AG04449 (cell line): ENCODE measurements around the gene MAP6.
A peak's percentile ranks its signal among the peaks of the same experiment; 100 is the strongest.

Experiments used
- CTCF ChIA-PET: fragments of 350-600 bp; formaldehyde crosslinking; extraction: SDS; loops from one replicate; lab custom pipeline; 2021; ENCODE audit warnings: antibody characterized with exemption; lab: Yijun Ruan, JAX
- POLR2A ChIA-PET: fragments of 400-600, 350-600 bp; formaldehyde crosslinking; extraction: SDS; loops from one replicate; lab custom pipeline; 2020; ENCODE audit warnings: antibody characterized with exemption, inconsistent platforms; lab: Yijun Ruan, JAX
- DNase-seq: peaks from one replicate; pipeline ENCODE4 v3.0.0-alpha.2; 2010; ENCODE audit warnings: low read depth, low spot score
- H3K4me3 ChIP-seq: 2 replicates; pipeline ENCODE4 v1.5.1; 2011; ENCODE audit warnings: low read depth, mild to moderate bottlenecking, control low read depth, low read length
- TF ChIP-seq, protein P1 (sequence below): IDR thresholded peaks from one replicate; pipeline ENCODE4 v1.5.1; 2011; ENCODE audit warnings: mild to moderate bottlenecking, moderate library complexity, low read length, control low read depth, inconsistent platforms; ENCODE audit not compliant: insufficient read depth; ENCODE audit errors: missing control alignments

The MAP6 gene

DNA sequence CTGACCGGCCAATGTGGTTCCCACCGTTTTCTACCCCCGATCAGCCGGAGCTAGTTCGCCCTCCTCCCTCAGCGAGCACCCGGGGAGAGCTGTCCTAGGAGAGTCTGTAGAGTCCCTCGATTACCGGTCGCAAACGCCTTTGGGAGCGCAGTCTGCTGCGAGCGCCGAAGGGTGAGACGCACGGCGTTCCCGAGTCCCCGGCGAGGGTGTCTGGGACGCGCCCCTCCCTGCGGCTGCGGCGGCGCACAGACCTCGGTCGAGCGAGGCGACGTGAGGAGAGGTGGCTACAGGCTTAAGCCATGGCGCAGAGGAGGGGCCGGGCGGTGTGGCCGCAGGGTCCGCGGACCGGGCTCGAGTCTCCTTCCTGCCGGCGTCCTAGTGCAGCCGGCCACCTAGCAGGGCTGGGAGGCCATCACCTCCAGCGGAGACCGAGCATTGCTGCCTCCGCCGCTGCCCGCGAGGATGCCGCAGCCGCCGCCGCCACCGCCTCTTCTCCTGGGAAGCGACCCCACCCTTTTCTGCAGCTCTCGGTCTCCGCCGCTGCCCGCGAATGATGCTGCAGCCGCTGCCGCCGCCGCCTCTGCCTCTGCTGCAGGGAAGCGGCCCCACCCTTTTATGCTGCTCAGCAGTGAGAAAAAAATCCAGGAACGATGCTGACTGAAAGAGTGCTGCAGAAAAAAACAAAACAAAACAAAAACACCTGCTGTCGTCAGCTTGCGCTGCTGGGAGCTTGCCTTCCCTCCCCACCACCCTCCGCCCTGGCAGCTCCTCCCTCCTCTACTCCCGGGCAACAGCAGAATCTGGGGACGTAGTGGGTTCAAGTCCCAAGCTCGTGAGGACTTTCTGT, at the start of gene MAP6:
Gene MAP6, minus strand, starts transcription at position 588 of the 847 bp plus-strand sequence. CDS start 669 bp downstream, outside the sequence.
- ChIA-PET POLR2A (no interaction called here), CTCF (interaction anchor here (1.0 to 1.3 kb wide), 3 partner anchors 16 to 73 kb away, joined by 3 to 4 read pairs (median 3); no protein-coding TSS in a partner anchor)
- H3K4me3 ChIP-seq, result peak within 1 kb of the TSS; percentile 58
- TF ChIP-seq, protein P1, sequence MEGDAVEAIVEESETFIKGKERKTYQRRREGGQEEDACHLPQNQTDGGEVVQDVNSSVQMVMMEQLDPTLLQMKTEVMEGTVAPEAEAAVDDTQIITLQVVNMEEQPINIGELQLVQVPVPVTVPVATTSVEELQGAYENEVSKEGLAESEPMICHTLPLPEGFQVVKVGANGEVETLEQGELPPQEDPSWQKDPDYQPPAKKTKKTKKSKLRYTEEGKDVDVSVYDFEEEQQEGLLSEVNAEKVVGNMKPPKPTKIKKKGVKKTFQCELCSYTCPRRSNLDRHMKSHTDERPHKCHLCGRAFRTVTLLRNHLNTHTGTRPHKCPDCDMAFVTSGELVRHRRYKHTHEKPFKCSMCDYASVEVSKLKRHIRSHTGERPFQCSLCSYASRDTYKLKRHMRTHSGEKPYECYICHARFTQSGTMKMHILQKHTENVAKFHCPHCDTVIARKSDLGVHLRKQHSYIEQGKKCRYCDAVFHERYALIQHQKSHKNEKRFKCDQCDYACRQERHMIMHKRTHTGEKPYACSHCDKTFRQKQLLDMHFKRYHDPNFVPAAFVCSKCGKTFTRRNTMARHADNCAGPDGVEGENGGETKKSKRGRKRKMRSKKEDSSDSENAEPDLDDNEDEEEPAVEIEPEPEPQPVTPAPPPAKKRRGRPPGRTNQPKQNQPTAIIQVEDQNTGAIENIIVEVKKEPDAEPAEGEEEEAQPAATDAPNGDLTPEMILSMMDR, result no peak
- no peak for DNase-seq

DNA sequence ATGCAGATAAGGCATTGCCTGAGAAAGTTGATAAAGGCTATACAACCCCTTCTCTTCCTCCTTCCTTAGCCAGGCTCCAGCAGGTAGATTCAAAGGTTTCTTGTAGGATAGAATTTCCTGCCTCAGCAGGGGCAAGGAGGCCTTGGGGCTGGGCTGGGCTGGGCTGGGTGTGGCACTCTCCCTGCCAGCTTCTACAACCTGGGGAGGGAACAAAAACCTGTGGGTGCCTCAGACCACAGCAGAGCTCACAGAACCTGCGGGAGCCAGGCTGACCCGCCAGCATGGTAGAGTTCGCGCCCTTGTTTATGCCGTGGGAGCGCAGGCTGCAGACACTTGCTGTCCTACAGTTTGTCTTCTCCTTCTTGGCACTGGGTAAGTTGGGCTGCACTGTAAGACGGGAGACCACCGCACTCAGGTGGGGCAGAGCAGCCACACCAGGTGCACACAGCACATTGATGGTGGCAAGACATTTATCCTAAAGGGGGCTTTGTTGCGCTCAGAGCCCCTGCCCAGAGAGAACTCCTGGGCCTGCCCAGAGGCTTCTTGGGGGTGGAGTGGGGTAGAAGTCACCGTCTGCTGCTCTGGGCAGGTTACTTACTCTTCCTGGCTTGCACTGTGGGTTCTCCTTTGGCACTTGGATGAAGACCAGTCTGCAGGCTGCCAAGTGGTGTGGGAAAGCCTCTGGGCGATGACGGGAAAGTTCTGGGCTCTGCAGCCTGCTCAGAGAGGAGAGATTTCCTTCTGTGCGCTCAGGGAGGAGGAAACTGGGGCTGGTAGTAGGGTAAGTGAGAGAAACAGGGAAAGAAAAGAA, 49.0 kb upstream of the MAP6 start, which contains the start of gene MOGAT2:
Gene MOGAT2, plus strand, starts transcription at position 231 of the 811 bp plus-strand sequence. Its CDS starts 51 bp downstream, at position 282.
- ChIA-PET POLR2A (no interaction called here), CTCF (interaction anchor here (1.6 to 2.6 kb wide), 2 partner anchors 8 to 11 kb away, joined by 6 to 17 read pairs; no protein-coding TSS in a partner anchor)
- no peak within 1 kb of the TSS for H3K4me3 ChIP-seq
- TF ChIP-seq, protein P1, result no peak
- no peak for DNase-seq

DNA sequence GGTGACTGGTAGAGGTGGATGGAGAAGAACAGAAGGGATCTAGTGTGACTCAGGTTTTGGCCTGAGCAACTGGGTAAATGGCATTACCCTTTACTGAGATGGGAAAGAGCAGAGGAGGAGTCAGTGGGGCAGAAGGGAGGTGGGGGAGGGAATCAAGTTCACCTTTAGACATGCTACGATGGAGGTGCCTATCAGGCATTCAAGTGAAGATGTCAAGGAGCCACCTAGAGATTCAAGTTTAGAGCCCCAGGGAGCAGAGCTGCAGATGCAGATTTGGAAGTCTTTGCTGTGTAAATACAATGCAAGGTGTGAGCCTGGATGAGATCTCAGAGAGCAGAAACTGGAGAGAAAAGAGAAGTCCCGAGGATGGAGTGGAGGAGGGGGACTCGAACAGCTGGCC, 47.8 kb upstream of the MAP6 start:
- H3K4me3 ChIP-seq, result no peak overlapping the region
- DNase-seq, result no peak
- ChIA-PET POLR2A (no interaction called here), CTCF (interaction anchor here (0.6 to 1.6 kb wide), 3 partner anchors 9 to 11 kb away, joined by 3 to 6 read pairs (median 3); no protein-coding TSS in a partner anchor)
- TF ChIP-seq, protein P1, result no peak

DNA sequence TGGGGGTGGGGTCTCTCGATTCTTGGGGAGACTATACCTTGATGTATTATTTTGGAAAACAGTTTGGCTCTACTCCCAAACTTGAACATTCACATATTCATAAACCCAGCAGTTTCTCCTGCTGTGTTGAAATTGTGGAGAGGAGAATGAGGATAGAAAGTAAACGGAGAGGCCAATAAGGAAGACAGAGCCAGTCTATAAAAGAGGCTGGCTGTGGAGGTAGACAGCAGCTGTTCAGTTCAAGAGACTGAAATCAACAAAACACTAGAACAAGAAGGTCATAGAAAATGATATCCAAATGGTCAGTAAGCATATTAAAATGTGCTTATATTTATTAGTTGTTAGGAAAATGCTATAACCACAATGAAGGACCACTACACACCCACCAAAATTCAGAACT, 46.9 kb upstream of the MAP6 start:
- no peak for DNase-seq
- ChIA-PET CTCF (interaction anchor here (1.1 to 2.0 kb wide), 3 partner anchors 10 to 159 kb away, joined by 3 to 14 read pairs (median 3); no protein-coding TSS in a partner anchor), POLR2A (no interaction called here)
- H3K4me3 ChIP-seq, result no peak overlapping the region
- TF ChIP-seq, protein P1, result no peak

DNA sequence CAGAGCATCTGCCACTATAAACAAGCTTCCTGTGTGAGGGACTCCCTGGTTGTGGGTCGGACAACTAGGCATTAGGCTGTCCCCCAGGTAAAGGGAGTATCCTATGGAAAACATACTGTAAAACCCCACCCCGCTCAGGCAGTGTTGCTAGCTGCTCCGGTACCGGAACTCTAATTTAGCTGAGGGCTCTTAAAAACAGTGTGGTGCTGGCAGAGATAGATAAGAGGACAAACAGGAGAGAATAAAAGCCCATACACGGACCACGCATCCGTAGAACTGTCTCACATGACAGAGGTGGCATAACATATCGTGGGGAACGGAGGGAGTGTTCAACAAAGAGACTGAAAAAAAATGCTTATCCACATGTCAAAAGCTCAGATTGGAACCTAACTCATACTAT, 45.4 kb upstream of the MAP6 start:
- ChIA-PET CTCF (interaction anchor here (1.1 to 2.5 kb wide), 4 partner anchors 9 to 18 kb away, joined by 3 to 14 read pairs (median 6); no protein-coding TSS in a partner anchor), POLR2A (no interaction called here)
- H3K4me3 ChIP-seq, result no peak overlapping the region
- TF ChIP-seq, protein P1, result no peak
- DNase-seq, result no peak
